Measurements from ENCODE around the gene TEP1. TPM values are rescaled to one million over a fixed set of nuclear protein-coding genes. Genes with fewer than 3 reads are reported as not detected.

TEP1 gene
- total RNA-seq, 4 donors from 2014 or later, result 17.2 to 28.8 (median 22.9) TPM

GRCh38 chr14:20382526-20382925 lies 30.8 kb downstream of the TEP1 start:
- peaks cover 0 to under 1% (median 0%) of the 10 kb centered on the region in 4 donors for H3K4me1 ChIP-seq

DNA sequence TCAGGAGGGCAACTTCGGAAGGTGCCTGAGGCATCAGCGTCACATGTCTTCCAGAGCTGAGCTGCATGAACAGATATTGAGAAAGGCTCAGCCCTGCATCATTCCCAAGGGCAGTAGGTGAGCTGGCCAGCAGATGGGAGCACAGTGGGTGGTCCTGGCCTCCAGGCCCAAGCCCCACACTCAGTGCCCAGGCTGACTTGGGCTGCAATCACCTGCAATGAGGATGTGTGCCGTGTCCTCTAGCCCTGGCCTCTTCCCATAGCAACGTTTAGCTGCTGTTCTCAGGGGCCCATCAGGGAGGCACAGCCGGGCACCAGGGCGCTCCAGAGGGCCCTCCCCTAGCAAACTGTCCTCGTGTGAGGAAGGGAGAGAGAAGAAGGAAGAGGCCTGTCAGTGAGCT lies 32.0 kb downstream of the TEP1 start:
- peaks cover 0 to 5% (median 0%) of the 10 kb centered on the region in 4 donors for H3K4me1 ChIP-seq
- no peak overlapping the region for H3K4me3 ChIP-seq
- TF ChIP-seq EP300 (IDR thresholded peaks at IDR 0.05) (no peak), POLR2A (IDR thresholded peaks at IDR 0.05; ENCODE audit: low read depth) (no peak), POLR2AphosphoS5 (IDR thresholded peaks at IDR 0.05) (no peak)
- TF ChIP-seq, protein P1, sequence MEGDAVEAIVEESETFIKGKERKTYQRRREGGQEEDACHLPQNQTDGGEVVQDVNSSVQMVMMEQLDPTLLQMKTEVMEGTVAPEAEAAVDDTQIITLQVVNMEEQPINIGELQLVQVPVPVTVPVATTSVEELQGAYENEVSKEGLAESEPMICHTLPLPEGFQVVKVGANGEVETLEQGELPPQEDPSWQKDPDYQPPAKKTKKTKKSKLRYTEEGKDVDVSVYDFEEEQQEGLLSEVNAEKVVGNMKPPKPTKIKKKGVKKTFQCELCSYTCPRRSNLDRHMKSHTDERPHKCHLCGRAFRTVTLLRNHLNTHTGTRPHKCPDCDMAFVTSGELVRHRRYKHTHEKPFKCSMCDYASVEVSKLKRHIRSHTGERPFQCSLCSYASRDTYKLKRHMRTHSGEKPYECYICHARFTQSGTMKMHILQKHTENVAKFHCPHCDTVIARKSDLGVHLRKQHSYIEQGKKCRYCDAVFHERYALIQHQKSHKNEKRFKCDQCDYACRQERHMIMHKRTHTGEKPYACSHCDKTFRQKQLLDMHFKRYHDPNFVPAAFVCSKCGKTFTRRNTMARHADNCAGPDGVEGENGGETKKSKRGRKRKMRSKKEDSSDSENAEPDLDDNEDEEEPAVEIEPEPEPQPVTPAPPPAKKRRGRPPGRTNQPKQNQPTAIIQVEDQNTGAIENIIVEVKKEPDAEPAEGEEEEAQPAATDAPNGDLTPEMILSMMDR (IDR thresholded peaks at IDR 0.05), result no peak
- H3K27ac ChIP-seq (replicated peaks in 1 of 4), result no peak overlapping the region
- H3K36me3 ChIP-seq, result peaks cover 86 to 100% (median 100%) of the 10 kb centered on the region in 4 donors
- WGBS, result 95% methylated on average over 2 of the region's 7 CpGs
- DNase-seq (ENCODE audit: extremely low spot score), result no peak
- no peaks in the 10 kb centered on the region for H3K9me3 ChIP-seq
- H3K27me3 ChIP-seq, result no peaks in the 10 kb centered on the region
- intact Hi-C loops (cut with DNase I), result no loop called here

More at GRCh38 chr14:20382526-20382925, 30.8 kb downstream of the TEP1 start:
- no peak for DNase-seq (ENCODE audit: extremely low spot score)
- no peaks in the 10 kb centered on the region for H3K9me3 ChIP-seq
- peaks cover 94 to 100% (median 100%) of the 10 kb centered on the region in 4 donors for H3K36me3 ChIP-seq
- WGBS, result 94% methylated on average over 12 of the region's 12 CpGs
- H3K27me3 ChIP-seq, result no peaks in the 10 kb centered on the region
- intact Hi-C loops (cut with DNase I), result no loop called here
- TF ChIP-seq POLR2A (IDR thresholded peaks at IDR 0.05; ENCODE audit: low read depth) (no peak), POLR2AphosphoS5 (IDR thresholded peaks at IDR 0.05) (no peak)
- TF ChIP-seq, protein P1 (IDR thresholded peaks at IDR 0.05), result no peak
- H3K4me3 ChIP-seq, result no peak overlapping the region
- no peak overlapping the region for H3K27ac ChIP-seq (replicated peaks in 1 of 4)

DNA sequence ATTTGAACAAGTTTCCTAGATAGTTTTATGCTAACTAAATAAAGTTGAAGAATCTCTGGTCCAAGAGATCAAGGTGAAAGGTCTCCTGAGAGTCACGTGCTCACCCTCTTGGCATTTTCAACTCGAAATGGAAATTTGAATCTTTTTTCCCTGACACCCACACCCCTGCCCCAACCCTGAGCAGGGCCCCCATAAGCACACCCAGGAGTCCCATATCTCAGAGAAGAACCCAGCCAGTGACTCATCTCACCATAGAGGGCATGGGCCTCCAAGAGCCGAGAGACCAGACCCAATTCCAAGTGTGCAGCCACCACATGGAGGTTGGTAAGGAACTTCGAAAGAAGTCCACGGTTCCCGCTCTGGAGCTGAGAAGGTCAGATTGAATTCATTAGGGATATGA lies 32.6 kb downstream of the TEP1 start:
- intact Hi-C loops (cut with DNase I), result no loop called here
- 85% methylated on average over 6 of the region's 6 CpGs for WGBS
- peaks cover 0 to 5% (median 0%) of the 10 kb centered on the region in 4 donors for H3K4me1 ChIP-seq
- no peaks in the 10 kb centered on the region for H3K27me3 ChIP-seq
- H3K4me3 ChIP-seq, result no peak overlapping the region
- DNase-seq (ENCODE audit: extremely low spot score), result no peak
- TF ChIP-seq POLR2AphosphoS5 (IDR thresholded peaks at IDR 0.05), result no peak
- TF ChIP-seq, protein P1 (IDR thresholded peaks at IDR 0.05), result no peak
- TF ChIP-seq EP300 (IDR thresholded peaks at IDR 0.05), result no peak
- no peak for TF ChIP-seq POLR2A (IDR thresholded peaks at IDR 0.05; ENCODE audit: low read depth)
- H3K27ac ChIP-seq (replicated peaks in 1 of 4), result no peak overlapping the region
- peaks cover 86 to 100% (median 100%) of the 10 kb centered on the region in 4 donors for H3K36me3 ChIP-seq
- H3K9me3 ChIP-seq, result no peaks in the 10 kb centered on the region

- intact Hi-C loops (cut with DNase I), result no loop called here
- TF ChIP-seq, protein P1 (IDR thresholded peaks at IDR 0.05), result no peak
- WGBS, result 68% methylated on average over 1 of the region's 1 CpG
- H3K4me3 ChIP-seq, result no peak overlapping the region
- H3K9me3 ChIP-seq, result no peaks in the 10 kb centered on the region
- H3K36me3 ChIP-seq, result peaks cover 87 to 100% (median 100%) of the 10 kb centered on the region in 4 donors
- peaks cover 0 to 5% (median 0%) of the 10 kb centered on the region in 4 donors for H3K4me1 ChIP-seq
- no peak overlapping the region for H3K27ac ChIP-seq (replicated peaks in 1 of 4)
- no peaks in the 10 kb centered on the region for H3K27me3 ChIP-seq
- DNase-seq (ENCODE audit: extremely low spot score), result no peak
Observed at GRCh38 chr14:20379743-20380142, 33.6 kb downstream of the TEP1 start.

DNA sequence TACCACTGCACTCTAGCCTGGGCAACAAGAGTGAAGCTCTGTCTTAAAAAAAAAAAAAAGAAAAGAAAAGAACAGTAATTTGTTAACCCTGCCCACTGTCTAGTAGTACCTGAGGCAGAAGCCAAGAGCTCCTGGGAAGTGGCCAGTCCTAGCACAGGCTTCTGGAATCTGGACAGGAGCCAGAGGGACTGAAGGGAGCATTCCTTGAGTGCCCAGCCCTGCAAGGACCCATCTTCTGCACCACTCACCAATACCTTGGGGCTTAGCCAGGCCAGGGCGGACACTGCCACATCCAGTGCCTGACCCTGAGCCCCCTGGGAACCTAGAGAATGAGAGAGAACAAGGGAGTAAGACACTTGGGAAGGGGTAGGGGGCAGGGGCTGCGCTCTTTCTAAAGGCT lies 36.1 kb downstream of the TEP1 start:
- WGBS, result 94% methylated on average over 2 of the region's 2 CpGs
- DNase-seq (ENCODE audit: extremely low spot score), result no peak
- Histone ChIP-seq H3K27me3 (no peaks in the 10 kb centered on the region), H3K36me3 (peaks cover 87 to 100% (median 100%) of the 10 kb centered on the region in 4 donors), H3K4me3 (no peak overlapping the region), H3K9me3 (no peaks in the 10 kb centered on the region), H3K27ac (replicated peaks in 1 of 4) (no peak overlapping the region), H3K4me1 (peaks cover 0 to 5% (median 0%) of the 10 kb centered on the region in 4 donors)
- intact Hi-C loops (cut with DNase I), result no loop called here
- no peak for TF ChIP-seq POLR2AphosphoS5 (IDR thresholded peaks at IDR 0.05)
- TF ChIP-seq POLR2A (IDR thresholded peaks at IDR 0.05; ENCODE audit: low read depth), result no peak
- TF ChIP-seq, protein P1 (IDR thresholded peaks at IDR 0.05), result no peak
- TF ChIP-seq EP300 (IDR thresholded peaks at IDR 0.05), result no peak

All from esophagus muscularis mucosa (tissue), 4 donors.